Mesenteric fat pad (tissue), 1 donor: ENCODE measurements around the gene HDAC11. TPM values are rescaled to one million over a fixed set of nuclear protein-coding genes. Genes with fewer than 3 reads are reported as not detected.

Source experiments
- total RNA-seq: library from RNA; stranded (reverse); fragmentation: NEBNext Ultra II Directional; extraction: Animal tissue kit (Norgen Biotek cat#: 25700); gene quantifications from one replicate; pipeline ENCODE4 v1.2.1, GENCODE V29; 2021
- donor health status: DM: yes; HTN: yes; CAD: no.

HDAC11 gene
- total RNA-seq, 1 donor from 2014 or later: 7.9 TPM

Other genes starting within 250 kb of the HDAC11 start
- 1.5 TPM for gene NUP210, start 60.0 kb upstream of the HDAC11 start, total RNA-seq
- 269 TPM for gene FBLN2, start 68.8 kb downstream of the HDAC11 start, total RNA-seq